Measurements from ENCODE around the gene VPS13A.
"Not testable (repeated sequence)": the region's sequence is repeated elsewhere in the genome, so short reads cannot be mapped to it uniquely, and the experiment has no call there.

DNA sequence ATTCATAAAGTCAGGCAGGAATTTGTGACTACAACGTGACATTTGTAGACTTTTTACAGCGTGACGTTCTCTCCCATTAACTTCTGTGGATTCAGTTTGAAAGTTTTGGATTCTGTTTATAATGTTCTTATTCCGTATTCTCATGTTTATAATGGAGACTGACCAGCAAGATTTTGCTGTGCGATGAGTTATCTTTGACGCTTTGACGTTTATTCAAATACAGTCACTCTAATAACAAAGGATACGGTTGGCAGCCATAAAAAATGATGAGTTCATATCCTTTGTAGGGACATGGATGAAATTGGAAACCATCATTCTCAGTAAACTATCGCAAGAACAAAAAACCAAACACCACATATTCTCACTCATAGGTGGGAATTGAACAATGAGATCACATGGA is 221.2 kb downstream of the VPS13A start:
- TF ChIP-seq, protein P1, sequence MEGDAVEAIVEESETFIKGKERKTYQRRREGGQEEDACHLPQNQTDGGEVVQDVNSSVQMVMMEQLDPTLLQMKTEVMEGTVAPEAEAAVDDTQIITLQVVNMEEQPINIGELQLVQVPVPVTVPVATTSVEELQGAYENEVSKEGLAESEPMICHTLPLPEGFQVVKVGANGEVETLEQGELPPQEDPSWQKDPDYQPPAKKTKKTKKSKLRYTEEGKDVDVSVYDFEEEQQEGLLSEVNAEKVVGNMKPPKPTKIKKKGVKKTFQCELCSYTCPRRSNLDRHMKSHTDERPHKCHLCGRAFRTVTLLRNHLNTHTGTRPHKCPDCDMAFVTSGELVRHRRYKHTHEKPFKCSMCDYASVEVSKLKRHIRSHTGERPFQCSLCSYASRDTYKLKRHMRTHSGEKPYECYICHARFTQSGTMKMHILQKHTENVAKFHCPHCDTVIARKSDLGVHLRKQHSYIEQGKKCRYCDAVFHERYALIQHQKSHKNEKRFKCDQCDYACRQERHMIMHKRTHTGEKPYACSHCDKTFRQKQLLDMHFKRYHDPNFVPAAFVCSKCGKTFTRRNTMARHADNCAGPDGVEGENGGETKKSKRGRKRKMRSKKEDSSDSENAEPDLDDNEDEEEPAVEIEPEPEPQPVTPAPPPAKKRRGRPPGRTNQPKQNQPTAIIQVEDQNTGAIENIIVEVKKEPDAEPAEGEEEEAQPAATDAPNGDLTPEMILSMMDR (IDR thresholded peaks at IDR 0.05 in 2 of 3, conservative IDR thresholded peaks at IDR 0.05 in 1 of 3; ENCODE audit: borderline replicate concordance in 1 of 3, insufficient read depth in 1 of 3, low read depth in 2 of 3, low read length in 2 of 3): not testable (repeated sequence)
- TF ChIP-seq SIN3A (IDR thresholded peaks at IDR 0.05; ENCODE audit: low read depth); JUND (IDR thresholded peaks at IDR 0.05); EZH2phosphoT487 (IDR thresholded peaks at IDR 0.05; ENCODE audit: borderline replicate concordance); POLR2AphosphoS5 (IDR thresholded peaks at IDR 0.05; ENCODE audit: low read depth, low read length); ZNF274 (IDR thresholded peaks at IDR 0.05; ENCODE audit: low read depth, low read length); POLR2A (IDR thresholded peaks at IDR 0.05; ENCODE audit: borderline replicate concordance, extremely low read depth, insufficient read depth, insufficient read length); RAD21 (IDR thresholded peaks at IDR 0.05; ENCODE audit: low read depth): not testable (repeated sequence)
- TF ChIP-seq, protein P2, sequence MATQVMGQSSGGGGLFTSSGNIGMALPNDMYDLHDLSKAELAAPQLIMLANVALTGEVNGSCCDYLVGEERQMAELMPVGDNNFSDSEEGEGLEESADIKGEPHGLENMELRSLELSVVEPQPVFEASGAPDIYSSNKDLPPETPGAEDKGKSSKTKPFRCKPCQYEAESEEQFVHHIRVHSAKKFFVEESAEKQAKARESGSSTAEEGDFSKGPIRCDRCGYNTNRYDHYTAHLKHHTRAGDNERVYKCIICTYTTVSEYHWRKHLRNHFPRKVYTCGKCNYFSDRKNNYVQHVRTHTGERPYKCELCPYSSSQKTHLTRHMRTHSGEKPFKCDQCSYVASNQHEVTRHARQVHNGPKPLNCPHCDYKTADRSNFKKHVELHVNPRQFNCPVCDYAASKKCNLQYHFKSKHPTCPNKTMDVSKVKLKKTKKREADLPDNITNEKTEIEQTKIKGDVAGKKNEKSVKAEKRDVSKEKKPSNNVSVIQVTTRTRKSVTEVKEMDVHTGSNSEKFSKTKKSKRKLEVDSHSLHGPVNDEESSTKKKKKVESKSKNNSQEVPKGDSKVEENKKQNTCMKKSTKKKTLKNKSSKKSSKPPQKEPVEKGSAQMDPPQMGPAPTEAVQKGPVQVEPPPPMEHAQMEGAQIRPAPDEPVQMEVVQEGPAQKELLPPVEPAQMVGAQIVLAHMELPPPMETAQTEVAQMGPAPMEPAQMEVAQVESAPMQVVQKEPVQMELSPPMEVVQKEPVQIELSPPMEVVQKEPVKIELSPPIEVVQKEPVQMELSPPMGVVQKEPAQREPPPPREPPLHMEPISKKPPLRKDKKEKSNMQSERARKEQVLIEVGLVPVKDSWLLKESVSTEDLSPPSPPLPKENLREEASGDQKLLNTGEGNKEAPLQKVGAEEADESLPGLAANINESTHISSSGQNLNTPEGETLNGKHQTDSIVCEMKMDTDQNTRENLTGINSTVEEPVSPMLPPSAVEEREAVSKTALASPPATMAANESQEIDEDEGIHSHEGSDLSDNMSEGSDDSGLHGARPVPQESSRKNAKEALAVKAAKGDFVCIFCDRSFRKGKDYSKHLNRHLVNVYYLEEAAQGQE (IDR thresholded peaks at IDR 0.05; ENCODE audit: low read depth): not testable (repeated sequence)
- TF ChIP-seq, protein P3, sequence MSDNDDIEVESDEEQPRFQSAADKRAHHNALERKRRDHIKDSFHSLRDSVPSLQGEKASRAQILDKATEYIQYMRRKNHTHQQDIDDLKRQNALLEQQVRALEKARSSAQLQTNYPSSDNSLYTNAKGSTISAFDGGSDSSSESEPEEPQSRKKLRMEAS (IDR thresholded peaks at IDR 0.05): not testable (repeated sequence)

All from HCT116 (cell line).